HuH-7.5 (cell line): ENCODE measurements around the gene RPS6KA4.
A peak's percentile ranks its signal among the peaks of the same experiment; 100 is the strongest.
"Not testable (repeated sequence)": the region's sequence is repeated elsewhere in the genome, so short reads cannot be mapped to it uniquely, and the experiment has no call there.

ENCODE experiments used
- DNase-seq: peaks from one replicate; pipeline ENCODE4 v3.0.0; 2011; ENCODE audit warnings: low spot score

The RPS6KA4 gene

GRCh38 chr11:64358907-64359711, at the start of gene RPS6KA4:
TSS of gene RPS6KA4 (plus strand) at chr11:64359162. CDS start at chr11:64359236, 74 bp downstream.
- peak; percentile 84 for DNase-seq

- DNase-seq: no peak
Observed at GRCh38 chr11:64312947-64313346, 46.0 kb upstream of the RPS6KA4 start.

GRCh38 chr11:64313491-64314145, 45.3 kb upstream of the RPS6KA4 start:
- no peak for DNase-seq

GRCh38 chr11:64314146-64314804, 44.7 kb upstream of the RPS6KA4 start:
- no peak for DNase-seq

GRCh38 chr11:64314805-64315561, 44.0 kb upstream of the RPS6KA4 start:
- no peak for DNase-seq

GRCh38 chr11:64315667-64316526, 43.1 kb upstream of the RPS6KA4 start:
- not testable (repeated sequence) for DNase-seq

- DNase-seq: no peak
Observed at GRCh38 chr11:64316672-64317324, 42.2 kb upstream of the RPS6KA4 start.

GRCh38 chr11:64317325-64317960, 41.5 kb upstream of the RPS6KA4 start, which contains the start of gene TRMT112:
TSS of gene TRMT112 (minus strand) at chr11:64317559. CDS start at chr11:64317526, 33 bp downstream.
- peak; percentile 92 for DNase-seq

- DNase-seq: peak; percentile 89
Observed at GRCh38 chr11:64317961-64318765, 40.8 kb upstream of the RPS6KA4 start, which contains the start of gene PRDX5. TSS of gene PRDX5 (plus strand) at chr11:64318121. CDS start at chr11:64318216, 95 bp downstream.

GRCh38 chr11:64318766-64319761, 39.9 kb upstream of the RPS6KA4 start:
- no peak for DNase-seq

- no peak for DNase-seq
Observed at GRCh38 chr11:64320556-64320955, 38.4 kb upstream of the RPS6KA4 start.

GRCh38 chr11:64321026-64321425, 37.9 kb upstream of the RPS6KA4 start:
- DNase-seq: no peak

GRCh38 chr11:64321533-64321932, 37.4 kb upstream of the RPS6KA4 start:
- no peak for DNase-seq

- no peak for DNase-seq
Observed at GRCh38 chr11:64322925-64323260, 36.1 kb upstream of the RPS6KA4 start.

GRCh38 chr11:64323373-64323772, 35.6 kb upstream of the RPS6KA4 start:
- no peak for DNase-seq

- DNase-seq: not testable (repeated sequence)
Observed at GRCh38 chr11:64323984-64324383, 35.0 kb upstream of the RPS6KA4 start.

GRCh38 chr11:64324692-64325469, 34.1 kb upstream of the RPS6KA4 start:
- no peak for DNase-seq
